B cell (primary cell): ENCODE measurements around the gene HMGA1. TPM values are rescaled to one million over a fixed set of nuclear protein-coding genes. Genes with fewer than 3 reads are reported as not detected.
A peak's percentile ranks its signal among the peaks of the same experiment; 100 is the strongest.

Experiments
- ATAC-seq: fragments of 200-7000 bp; cut with Tn5 transposase; one replicate; pipeline ENCODE4 v1.10.0; 2021; ENCODE audit warnings: low read depth, mild to moderate bottlenecking, moderate number of reproducible peaks, moderate library complexity
- CTCF ChIA-PET: fragments of 350-600 bp; sonication (Branson Sonifier 250); formaldehyde crosslinking; loops from one replicate; lab custom pipeline; 2021; ENCODE audit warnings: antibody characterized with exemption, inconsistent platforms; lab: Charles Lee
- POLR2A ChIA-PET: fragments of 350-600 bp; sonication (Branson Sonifier 250); formaldehyde crosslinking; loops from one replicate; lab custom pipeline; 2021; ENCODE audit warnings: antibody characterized with exemption; lab: Charles Lee
- DNase-seq: peaks from one replicate; pipeline ENCODE4 v3.0.0; 2013
- H2AFZ ChIP-seq: 2 replicates; pipeline ENCODE4 v1.6.1; 2012; ENCODE audit warnings: mild to moderate bottlenecking, low read depth, low read length; ENCODE audit not compliant: insufficient read depth, poor library complexity, severe bottlenecking
- H3K27ac ChIP-seq, 2 donors: 1 replicate in 1 of 2; 2 replicates in 1 of 2; pipeline ENCODE4 v1.5.1; 2012 to 2013; ENCODE audit warnings: low read length in 2 of 2, mild to moderate bottlenecking in 2 of 2, moderate library complexity in 1 of 2
- H3K27me3 ChIP-seq, 4 experiments: fragments of 200-600 bp in 1 of 4; sonication (generic) in 1 of 4; replicated peaks in 1 of 4; 1 replicate in 2 of 4; 2 replicates in 2 of 4; pipeline versions ENCODE4 v1.6.1 to v1.7.0; 2013 to 2016; ENCODE audit warnings: low read length in 3 of 4, mild to moderate bottlenecking in 2 of 4, mixed read lengths in 1 of 4, moderate library complexity in 1 of 4; ENCODE audit not compliant: insufficient read depth in 4 of 4, control insufficient read depth in 3 of 4; ENCODE audit errors: control extremely low read depth in 1 of 4
- H3K36me3 ChIP-seq, 2 experiments: replicated peaks in 1 of 2; 1 replicate in 1 of 2; 2 replicates in 1 of 2; pipeline versions ENCODE4 v1.6.1 to v1.7.1; 2013; ENCODE audit warnings: low read length in 1 of 2; ENCODE audit not compliant: insufficient read depth in 2 of 2, control insufficient read depth in 1 of 2; ENCODE audit errors: control extremely low read depth in 1 of 2, extremely low read depth in 1 of 2
- H3K4me1 ChIP-seq, 2 donors: fragments of 200-600 bp in 1 of 2; sonication (generic) in 1 of 2; 1 replicate in 1 of 2; 2 replicates in 1 of 2; pipeline versions ENCODE4 v1.5.1 to v1.6.1; 2013 to 2017; ENCODE audit warnings: low read length in 2 of 2; ENCODE audit not compliant: control insufficient read depth in 2 of 2, insufficient read depth in 2 of 2
- H3K4me2 ChIP-seq: replicated peaks from 2 replicates; pipeline ENCODE3; 2012; ENCODE audit warnings: mild to moderate bottlenecking, low read depth, low read length; ENCODE audit not compliant: poor library complexity, severe bottlenecking
- H3K4me3 ChIP-seq, 5 experiments: fragments of 200-600 bp in 1 of 5; sonication (generic) in 1 of 5; 1 replicate in 3 of 5; 2 replicates in 2 of 5; pipeline versions ENCODE4 v1.5.1 to v1.7.0; 2011 to 2016; ENCODE audit warnings: low read length in 4 of 5, mild to moderate bottlenecking in 4 of 5, low read depth in 2 of 5, control low read depth in 1 of 5, moderate library complexity in 1 of 5; ENCODE audit not compliant: insufficient read depth in 1 of 5; ENCODE audit errors: control extremely low read depth in 1 of 5, extremely low read depth in 1 of 5
- H3K79me2 ChIP-seq: fragments of 200-600 bp; sonication (generic); one replicate; pipeline ENCODE4 v1.6.0; 2016; ENCODE audit warnings: low read length; ENCODE audit not compliant: control insufficient read depth, insufficient read depth
- H3K9ac ChIP-seq: fragments of 200-600 bp; sonication (generic); 2 replicates; pipeline ENCODE4 v1.6.1; 2017; ENCODE audit warnings: mild to moderate bottlenecking, low read length, moderate library complexity
- H3K9me3 ChIP-seq, 3 donors: one replicate each; pipeline versions ENCODE4 v1.6.1 to v1.7.1; 2013; ENCODE audit warnings: low read length in 2 of 3; ENCODE audit not compliant: control insufficient read depth in 2 of 3, insufficient read depth in 1 of 3; ENCODE audit errors: control extremely low read depth in 1 of 3
- H4K20me1 ChIP-seq: 2 replicates; pipeline ENCODE4 v1.6.0; 2012; ENCODE audit warnings: mild to moderate bottlenecking, low read length; ENCODE audit not compliant: insufficient read depth, control insufficient read depth, poor library complexity, severe bottlenecking
- H3K27ac Mint-ChIP-seq: one replicate; pipeline ENCODE4 v1.8.0; 2021; ENCODE audit warnings: mixed read lengths
- H3K27me3 Mint-ChIP-seq: one replicate; pipeline ENCODE4 v1.8.0; 2021; ENCODE audit warnings: mixed read lengths
- H3K4me1 Mint-ChIP-seq: one replicate; pipeline ENCODE4 v1.8.0; 2021; ENCODE audit warnings: mixed read lengths
- H3K4me3 Mint-ChIP-seq: one replicate; pipeline ENCODE4 v1.8.0; 2021; ENCODE audit warnings: mixed read lengths
- H3K9me3 Mint-ChIP-seq: one replicate; pipeline ENCODE4 v1.8.0; 2022; ENCODE audit warnings: mixed read lengths; ENCODE audit not compliant: insufficient read depth
- EZH2 ChIP-seq: IDR thresholded peaks from 2 replicates; pipeline ENCODE4 v1.6.1; 2012; ENCODE audit warnings: borderline replicate concordance, low read depth, mild to moderate bottlenecking, moderate library complexity, low read length; ENCODE audit not compliant: insufficient read depth, poor library complexity, severe bottlenecking
- WGBS: methylation state at CpG from one replicate; pipeline ENCODE4 v1.1.5; 2013; ENCODE audit warnings: missing lambda C conversion rate; ENCODE audit not compliant: insufficient coverage; 5-methylcytosine and 5-hydroxymethylcytosine counted together
- intact Hi-C: fragments of 100-400 bp; cut with micrococcal nuclease; formaldehyde crosslinking; loops from one replicate; pipeline ENCODE4 v1.10.0; 2022
- polyA plus RNA-seq: library from polyadenylated mRNA; depleted of rRNA; stranded (reverse); fragments of >200 nt; gene quantifications from 2 replicates; pipeline ENCODE4 v1.2.3, GENCODE V29; 2012
- total RNA-seq, 2 donors: library from RNA; stranded (reverse); fragments of 120-200 nt in 1 of 2; gene quantifications; 1 replicate in 1 of 2; 2 replicates in 1 of 2; pipeline versions ENCODE4 v1.2.3 to v1.2.4, GENCODE V29; 2013 to 2022
- TF ChIP-seq, protein P1 (sequence below): fragments of 200-600 bp; IDR thresholded peaks from one replicate; pipeline ENCODE4 v1.8.0; 2022; ENCODE audit warnings: antibody characterized with exemption, mild to moderate bottlenecking

The HMGA1 gene
- total and polyA plus RNA-seq, 2 donors (not counting 1 experiment from before 2014, with no cell fraction given) = 59.6 to 66.4 TPM

DNA sequence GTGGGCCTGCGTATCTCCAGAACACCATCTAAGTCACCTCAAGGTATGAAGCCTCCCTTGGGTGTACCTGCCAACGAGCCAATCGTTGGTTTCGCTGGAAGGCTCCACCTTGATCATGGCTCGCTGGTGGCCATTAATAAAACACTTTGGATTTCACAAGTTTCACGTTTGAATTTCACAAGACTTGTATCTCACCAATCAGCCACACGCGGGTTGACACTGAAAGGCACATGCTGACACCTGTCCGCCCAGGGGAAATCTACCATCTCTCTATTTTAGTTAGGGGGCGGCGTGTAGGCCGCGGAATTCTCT is 586 bp upstream of the HMGA1 start:
- peaks cover 31% of the 10 kb centered on the region for H3K4me1 Mint-ChIP-seq
- H3K27me3 Mint-ChIP-seq = no peaks in the 10 kb centered on the region
- ChIA-PET POLR2A (interaction anchor here (0.7 to 2.2 kb wide), 10 partner anchors 9 to 1264 kb away, joined by 3 to 41 read pairs (median 7); partner anchors contain the start of genes NUDT3, RPS10 and SMIM29), CTCF (interaction anchor here (0.7 to 1.8 kb wide), 6 partner anchors 10 to 376 kb away, joined by 3 to 14 read pairs (median 7); no protein-coding TSS in a partner anchor)
- Histone ChIP-seq H3K79me2 (peaks cover 35% of the 10 kb centered on the region), H3K36me3 (peaks cover 0 to 5% of the 10 kb centered on the region in 2 experiments), H3K27ac (peak overlapping the region; percentile 96 to 98), H3K4me1 (peaks cover 22 to 30% of the 10 kb centered on the region in 2 donors), H4K20me1 (peaks cover 34% of the 10 kb centered on the region), H3K4me3 (peak overlapping the region; percentile 56 to 76 (median 64)), H2AFZ (peak overlapping the region; percentile 76), H3K9me3 (no peaks in the 10 kb centered on the region), H3K9ac (peak overlapping the region; percentile 78), H3K27me3 (no peaks in the 10 kb centered on the region), H3K4me2 (peak overlapping the region; percentile 97)
- DNase-seq (peak; percentile 85), ATAC-seq (peak; percentile 4)
- intact Hi-C loops = loop anchor here (1.0 to 10.0 kb wide), 6 partner anchors 12 to 649 kb away; partner anchors contain the start of genes ANKS1A, ILRUN, RPS10 and SNRPC
- TF ChIP-seq, protein P1, sequence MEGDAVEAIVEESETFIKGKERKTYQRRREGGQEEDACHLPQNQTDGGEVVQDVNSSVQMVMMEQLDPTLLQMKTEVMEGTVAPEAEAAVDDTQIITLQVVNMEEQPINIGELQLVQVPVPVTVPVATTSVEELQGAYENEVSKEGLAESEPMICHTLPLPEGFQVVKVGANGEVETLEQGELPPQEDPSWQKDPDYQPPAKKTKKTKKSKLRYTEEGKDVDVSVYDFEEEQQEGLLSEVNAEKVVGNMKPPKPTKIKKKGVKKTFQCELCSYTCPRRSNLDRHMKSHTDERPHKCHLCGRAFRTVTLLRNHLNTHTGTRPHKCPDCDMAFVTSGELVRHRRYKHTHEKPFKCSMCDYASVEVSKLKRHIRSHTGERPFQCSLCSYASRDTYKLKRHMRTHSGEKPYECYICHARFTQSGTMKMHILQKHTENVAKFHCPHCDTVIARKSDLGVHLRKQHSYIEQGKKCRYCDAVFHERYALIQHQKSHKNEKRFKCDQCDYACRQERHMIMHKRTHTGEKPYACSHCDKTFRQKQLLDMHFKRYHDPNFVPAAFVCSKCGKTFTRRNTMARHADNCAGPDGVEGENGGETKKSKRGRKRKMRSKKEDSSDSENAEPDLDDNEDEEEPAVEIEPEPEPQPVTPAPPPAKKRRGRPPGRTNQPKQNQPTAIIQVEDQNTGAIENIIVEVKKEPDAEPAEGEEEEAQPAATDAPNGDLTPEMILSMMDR = no peak
- TF ChIP-seq EZH2 = no peak
- H3K9me3 Mint-ChIP-seq = no peaks in the 10 kb centered on the region
- peak overlapping the region; percentile 98 for H3K27ac Mint-ChIP-seq
- H3K4me3 Mint-ChIP-seq = peak overlapping the region; percentile 92
- WGBS = under 1% methylated on average over 12 of the region's 13 CpGs

DNA sequence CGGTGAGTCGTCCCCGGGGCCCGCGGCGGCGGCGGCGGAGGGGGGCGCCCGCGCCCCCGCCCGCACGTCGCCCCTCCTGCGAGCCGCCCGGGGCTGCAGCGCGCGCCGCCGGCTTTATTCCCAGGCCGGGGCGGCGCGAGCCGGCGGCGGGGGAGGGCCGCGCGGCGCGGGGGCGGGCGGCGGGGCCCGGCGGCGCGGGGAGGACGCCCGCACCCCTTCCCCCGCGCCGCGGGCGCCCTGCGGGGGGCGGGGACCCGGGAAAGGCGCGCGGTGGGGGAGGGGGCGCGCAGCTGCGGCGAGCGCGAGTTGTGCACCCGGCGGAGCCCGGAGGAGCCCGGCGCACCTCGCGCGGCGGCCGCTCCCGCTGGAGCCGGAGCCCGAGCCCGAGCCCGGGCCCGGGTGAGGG is 646 bp downstream of the HMGA1 start:
- Histone ChIP-seq H4K20me1 (peaks cover 46% of the 10 kb centered on the region), H3K79me2 (peaks cover 38% of the 10 kb centered on the region), H3K9me3 (no peaks in the 10 kb centered on the region), H3K4me3 (peak overlapping the region in 4 of 5 experiments; percentile 82 to 93 (median 89)), H3K27me3 (no peaks in the 10 kb centered on the region), H3K27ac (peak overlapping the region; percentile 86 to 87), H3K4me1 (peaks cover 22 to 30% of the 10 kb centered on the region in 2 donors), H3K4me2 (peak overlapping the region; percentile 97), H3K36me3 (peaks cover 0 to 17% of the 10 kb centered on the region in 2 experiments), H3K9ac (peak overlapping the region; percentile 90), H2AFZ (peak overlapping the region; percentile 66)
- H3K9me3 Mint-ChIP-seq = no peaks in the 10 kb centered on the region
- ATAC-seq (peak; percentile 3), DNase-seq (no peak)
- H3K4me1 Mint-ChIP-seq = peaks cover 38% of the 10 kb centered on the region
- under 1% methylated on average over 78 of the region's 78 CpGs for WGBS
- intact Hi-C loops = loop anchor here (5.0 to 10.0 kb wide), 4 partner anchors 435 to 647 kb away; partner anchors contain the start of genes ANKS1A, ILRUN, SNRPC and TAF11
- H3K4me3 Mint-ChIP-seq = peak overlapping the region; percentile 87
- ChIA-PET POLR2A (interaction anchor here (0.6 to 2.2 kb wide), 11 partner anchors 10 to 232 kb away, joined by 3 to 41 read pairs (median 7); partner anchors contain the start of genes NUDT3, RPS10 and SMIM29), CTCF (interaction anchor here (0.5 to 1.8 kb wide), 11 partner anchors 10 to 225 kb away, joined by 3 to 14 read pairs (median 4); partner anchors contain the start of gene SMIM29)
- TF ChIP-seq EZH2 = no peak
- TF ChIP-seq, protein P1 = no peak
- H3K27ac Mint-ChIP-seq = no peak overlapping the region
- no peaks in the 10 kb centered on the region for H3K27me3 Mint-ChIP-seq
